PC-9 (cell line): Measurements from ENCODE around the gene OR7A10. TPM values are rescaled to one million over a fixed set of nuclear protein-coding genes. Genes with fewer than 3 reads are reported as not detected.

Source experiments
- BruUV-seq: library from RNA; stranded (reverse); fragments of 400-500 nt; replicated peaks from 2 replicates; lab custom pipeline; 2021; lab: Mats Ljungman, UMichigan
- CTCF ChIA-PET: fragments of 300-600 bp; sonication (Branson Sonifier 250); formaldehyde crosslinking; loops from one replicate; lab custom pipeline; 2022; ENCODE audit warnings: antibody characterized with exemption; lab: Charles Lee
- POLR2A ChIA-PET: fragments of 300-600 bp; sonication (Branson Sonifier 250); formaldehyde crosslinking; loops from one replicate; lab custom pipeline; 2022; ENCODE audit warnings: antibody characterized with exemption; ENCODE audit not compliant: unreplicated experiment; lab: Charles Lee
- DNase-seq, 2 experiments: peaks; one replicate each; pipeline versions ENCODE4 v3.0.0 to v3.0.0-alpha.2; 2015 to 2022; ENCODE audit warnings: mixed read lengths in 1 of 2
- H2AFZ ChIP-seq: fragments of 200-600 bp; sonication (generic); 2 replicates; pipeline ENCODE4 v1.8.1; 2017; ENCODE audit warnings: antibody characterized with exemption
- H3F3A ChIP-seq: fragments of 200-600 bp; sonication (generic); 2 replicates; pipeline ENCODE4 v1.8.1; 2017; ENCODE audit warnings: antibody characterized with exemption, mild to moderate bottlenecking, low read depth; ENCODE audit not compliant: insufficient read depth
- H3K27ac ChIP-seq: fragments of 200-600 bp; sonication (generic); 2 replicates; pipeline ENCODE4 v1.6.1; 2016; ENCODE audit warnings: mixed run types
- H3K27me3 ChIP-seq: fragments of 200-600 bp; sonication (generic); 2 replicates; pipeline ENCODE4 v1.6.1; 2016; ENCODE audit warnings: low read depth, mixed run types; ENCODE audit not compliant: insufficient read depth
- H3K36me3 ChIP-seq: fragments of 200-600 bp; sonication (generic); 2 replicates; pipeline ENCODE4 v1.6.1; 2016; ENCODE audit warnings: low read depth, mixed run types
- H3K4me1 ChIP-seq: fragments of 200-600 bp; sonication (generic); replicated peaks from 2 replicates; pipeline ENCODE4 v1.6.1; 2016; ENCODE audit warnings: mixed run types; ENCODE audit not compliant: insufficient read depth
- H3K4me2 ChIP-seq: fragments of 200-600 bp; sonication (generic); 2 replicates; pipeline ENCODE4 v1.6.1; 2017; ENCODE audit warnings: mixed run types
- H3K4me3 ChIP-seq: fragments of 200-600 bp; sonication (generic); 2 replicates; pipeline ENCODE4 v1.6.1; 2016; ENCODE audit warnings: mixed run types
- H3K79me2 ChIP-seq: fragments of 200-600 bp; sonication (generic); 2 replicates; pipeline ENCODE4 v1.6.1; 2017; ENCODE audit warnings: low read depth, mixed run types
- H3K9me2 ChIP-seq: fragments of 200-600 bp; sonication (generic); 2 replicates; pipeline ENCODE4 v1.8.1; 2017; ENCODE audit warnings: mild to moderate bottlenecking; ENCODE audit not compliant: insufficient read depth
- H3K9me3 ChIP-seq: fragments of 200-600 bp; sonication (generic); 2 replicates; pipeline ENCODE4 v1.8.1; 2016; ENCODE audit warnings: low read depth; ENCODE audit not compliant: insufficient read depth
- H4K20me1 ChIP-seq: fragments of 200-600 bp; sonication (generic); 2 replicates; pipeline ENCODE4 v1.8.1; 2017; ENCODE audit not compliant: insufficient read depth
- EZH2 ChIP-seq: fragments of 200-600 bp; sonication (generic); IDR thresholded peaks from 2 replicates; pipeline ENCODE4 v1.8.0; 2017; ENCODE audit warnings: antibody characterized with exemption, low read depth
- intact Hi-C: fragments of 100-400 bp; cut with micrococcal nuclease; formaldehyde crosslinking; loops from one replicate; pipeline ENCODE4 v1.10.0; 2022; ENCODE audit not compliant: unreplicated experiment
- total RNA-seq: library from RNA; stranded (reverse); gene quantifications from 2 replicates; pipeline ENCODE4 v1.2.3, GENCODE V29; 2021
- TF ChIP-seq, protein P1 (sequence below): fragments of 200-600 bp; sonication (generic); conservative IDR thresholded peaks from 2 replicates; pipeline ENCODE4 v1.6.1; 2017; ENCODE audit warnings: mixed run types, antibody characterized with exemption, mild to moderate bottlenecking, moderate library complexity

The OR7A10 gene
- total RNA-seq, 1 experiment from 2014 or later: not detected

GRCh38 chr19:14817052-14817451, 31.7 kb downstream of the OR7A10 start:
- Histone ChIP-seq H3K79me2 (no peaks in the 10 kb centered on the region), H2AFZ (no peak overlapping the region), H3F3A (no peaks in the 10 kb centered on the region), H3K4me1 (no peaks in the 10 kb centered on the region), H3K9me3 (no peaks in the 10 kb centered on the region), H3K27ac (no peak overlapping the region), H3K4me2 (no peak overlapping the region), H4K20me1 (no peaks in the 10 kb centered on the region), H3K36me3 (no peaks in the 10 kb centered on the region), H3K9me2 (no peaks in the 10 kb centered on the region), H3K4me3 (no peak overlapping the region), H3K27me3 (peaks cover 16% of the 10 kb centered on the region; the same call in 1 of the 2 replicates)
- ChIA-PET POLR2A (no interaction called here), CTCF (no interaction called here)
- no peak for TF ChIP-seq EZH2
- TF ChIP-seq, protein P1, sequence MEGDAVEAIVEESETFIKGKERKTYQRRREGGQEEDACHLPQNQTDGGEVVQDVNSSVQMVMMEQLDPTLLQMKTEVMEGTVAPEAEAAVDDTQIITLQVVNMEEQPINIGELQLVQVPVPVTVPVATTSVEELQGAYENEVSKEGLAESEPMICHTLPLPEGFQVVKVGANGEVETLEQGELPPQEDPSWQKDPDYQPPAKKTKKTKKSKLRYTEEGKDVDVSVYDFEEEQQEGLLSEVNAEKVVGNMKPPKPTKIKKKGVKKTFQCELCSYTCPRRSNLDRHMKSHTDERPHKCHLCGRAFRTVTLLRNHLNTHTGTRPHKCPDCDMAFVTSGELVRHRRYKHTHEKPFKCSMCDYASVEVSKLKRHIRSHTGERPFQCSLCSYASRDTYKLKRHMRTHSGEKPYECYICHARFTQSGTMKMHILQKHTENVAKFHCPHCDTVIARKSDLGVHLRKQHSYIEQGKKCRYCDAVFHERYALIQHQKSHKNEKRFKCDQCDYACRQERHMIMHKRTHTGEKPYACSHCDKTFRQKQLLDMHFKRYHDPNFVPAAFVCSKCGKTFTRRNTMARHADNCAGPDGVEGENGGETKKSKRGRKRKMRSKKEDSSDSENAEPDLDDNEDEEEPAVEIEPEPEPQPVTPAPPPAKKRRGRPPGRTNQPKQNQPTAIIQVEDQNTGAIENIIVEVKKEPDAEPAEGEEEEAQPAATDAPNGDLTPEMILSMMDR: no peak
- no TSS peak for BruUV-seq
- intact Hi-C loops: no loop called here
- DNase-seq: no peak

DNA sequence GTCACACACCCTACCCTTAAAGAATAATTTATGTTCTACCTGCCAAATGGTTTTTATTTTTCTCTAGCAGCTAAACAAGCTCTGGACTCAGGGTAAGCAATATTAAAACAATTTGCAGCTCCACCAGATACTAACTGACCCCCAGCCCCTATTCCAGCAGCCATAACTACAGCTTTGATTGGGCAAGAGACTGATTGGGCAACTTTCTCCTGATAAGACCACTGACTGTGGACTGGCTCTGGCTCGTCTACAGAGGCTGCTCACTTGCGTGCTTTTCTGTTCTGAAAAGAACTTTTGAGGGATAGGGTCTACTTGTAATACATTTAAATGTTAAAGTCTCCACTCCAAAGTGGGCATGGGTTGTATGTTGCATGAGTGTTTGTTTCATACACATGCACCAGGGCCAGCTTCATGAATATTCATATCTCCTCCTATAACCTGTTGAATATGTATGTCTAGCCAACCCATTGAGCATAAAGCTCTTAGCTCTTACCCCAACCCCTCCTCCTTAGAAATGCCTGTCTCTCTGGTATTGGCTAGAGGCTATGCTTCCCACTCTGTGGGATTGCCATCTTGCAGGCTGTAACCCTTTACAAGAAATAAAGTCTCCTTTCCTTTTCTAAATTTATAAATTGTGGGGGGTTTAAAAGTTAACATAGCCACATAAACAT, 33.6 kb downstream of the OR7A10 start:
- intact Hi-C loops: no loop called here
- Histone ChIP-seq H3K4me2 (no peak overlapping the region), H3K36me3 (no peaks in the 10 kb centered on the region), H3F3A (no peaks in the 10 kb centered on the region), H4K20me1 (no peaks in the 10 kb centered on the region), H3K79me2 (no peaks in the 10 kb centered on the region), H3K9me2 (no peaks in the 10 kb centered on the region), H3K27ac (no peak overlapping the region), H3K9me3 (no peaks in the 10 kb centered on the region), H2AFZ (no peak overlapping the region), H3K4me1 (no peaks in the 10 kb centered on the region), H3K4me3 (no peak overlapping the region), H3K27me3 (peaks cover 16% of the 10 kb centered on the region; the same call in 1 of the 2 replicates)
- no peak for DNase-seq
- no TSS peak for BruUV-seq
- CTCF ChIA-PET: no interaction called here
- POLR2A ChIA-PET: no interaction called here
- TF ChIP-seq EZH2: no peak
- TF ChIP-seq, protein P1: no peak

DNA sequence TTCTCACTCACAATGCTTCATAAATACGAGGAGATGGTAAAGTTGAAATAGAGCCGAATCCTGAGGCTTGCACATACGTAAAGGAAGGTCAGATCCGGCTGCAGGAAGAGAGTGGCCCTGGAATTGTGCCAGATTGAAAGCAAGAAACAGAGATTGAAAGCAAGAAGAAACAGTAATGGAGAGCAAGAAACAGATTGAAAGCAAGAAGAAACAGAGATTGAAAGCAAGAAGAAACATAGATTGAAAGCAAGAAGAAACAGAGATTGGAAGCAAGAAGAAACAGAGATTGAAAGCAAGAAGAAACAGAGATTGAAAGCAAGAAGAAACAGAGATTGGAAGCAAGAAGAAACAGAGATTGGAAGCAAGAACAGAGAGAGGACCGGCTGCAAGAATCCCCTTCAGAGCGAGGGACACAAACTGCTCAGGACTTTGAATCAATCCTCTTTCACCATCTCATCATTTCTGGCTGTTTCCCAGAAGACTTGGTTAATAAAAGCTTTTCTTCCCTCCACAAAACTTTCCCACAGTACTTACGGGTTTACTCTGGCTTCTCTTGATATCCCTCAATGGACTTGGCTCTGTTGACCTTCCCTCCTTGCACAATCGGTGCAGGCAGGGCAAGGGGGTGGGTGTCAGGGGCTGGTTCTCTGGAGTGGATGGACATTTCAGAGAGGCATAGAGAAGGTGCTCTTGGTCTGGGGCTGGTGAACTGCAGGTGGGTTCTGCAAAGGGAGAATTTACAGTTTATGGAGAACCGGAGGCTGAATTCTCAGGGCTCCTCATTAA, 39.3 kb downstream of the OR7A10 start:
- no peak for TF ChIP-seq EZH2
- TF ChIP-seq, protein P1: no peak
- Histone ChIP-seq H4K20me1 (no peaks in the 10 kb centered on the region), H3K4me3 (no peak overlapping the region), H3K27me3 (no peaks in the 10 kb centered on the region), H3K79me2 (no peaks in the 10 kb centered on the region), H3K9me3 (no peaks in the 10 kb centered on the region), H3K27ac (no peak overlapping the region), H3K9me2 (no peaks in the 10 kb centered on the region), H3K4me2 (no peak overlapping the region), H3K36me3 (no peaks in the 10 kb centered on the region), H2AFZ (no peak overlapping the region), H3F3A (no peaks in the 10 kb centered on the region), H3K4me1 (no peaks in the 10 kb centered on the region)
- DNase-seq: no peak
- ChIA-PET POLR2A (no interaction called here), CTCF (no interaction called here)
- intact Hi-C loops: no loop called here
- BruUV-seq: no TSS peak
